HepG2 (cell line): Measurements from ENCODE around the gene TTLL10. TPM values are rescaled to one million over a fixed set of nuclear protein-coding genes. Genes with fewer than 3 reads are reported as not detected.

ENCODE experiments used
- CERS6 ChIP-seq: sonication (generic); formaldehyde crosslinking; IDR thresholded peaks from 2 replicates; pipeline ENCODE4 v1.5.0; 2020; ENCODE audit warnings: missing genetic modification reagents
- CSRNP1 ChIP-seq: sonication (generic); formaldehyde crosslinking; IDR thresholded peaks from 2 replicates; pipeline ENCODE4 v1.8.1; 2023; ENCODE audit warnings: mild to moderate bottlenecking, missing genetic modification reagents
- HNF1A ChIP-seq, 2 experiments: sonication (generic) in 1 of 2; formaldehyde crosslinking in 1 of 2; IDR thresholded peaks; 2 replicates each; pipeline versions ENCODE4 v1.4.0 to v1.6.1; 2016 to 2020; ENCODE audit warnings: borderline replicate concordance in 1 of 2, low read depth in 1 of 2, mild to moderate bottlenecking in 1 of 2, missing genetic modification reagents in 1 of 2
- KLF13 ChIP-seq: sonication (generic); formaldehyde crosslinking; IDR thresholded peaks from 2 replicates; pipeline ENCODE4 v1.4.0; 2020; ENCODE audit warnings: mild to moderate bottlenecking, missing genetic modification reagents
- NFKBIZ ChIP-seq: IDR thresholded peaks from 2 replicates; pipeline ENCODE4 v1.6.1; 2018; ENCODE audit warnings: missing genetic modification reagents, missing compliant biosample characterization
- TSC22D2 ChIP-seq: sonication (generic); formaldehyde crosslinking; IDR thresholded peaks from 2 replicates; pipeline ENCODE4 v1.5.1; 2020; ENCODE audit warnings: missing genetic modification reagents, mild to moderate bottlenecking, borderline replicate concordance
- ZNF124 ChIP-seq: sonication (generic); formaldehyde crosslinking; IDR thresholded peaks from 2 replicates; pipeline ENCODE4 v1.4.0; 2020; ENCODE audit warnings: missing genetic modification reagents
- ZNF605 ChIP-seq: sonication (generic); formaldehyde crosslinking; IDR thresholded peaks from 2 replicates; pipeline ENCODE4 v1.8.0; 2022; ENCODE audit warnings: mild to moderate bottlenecking, missing genetic modification reagents
- ZNF619 ChIP-seq: sonication (generic); formaldehyde crosslinking; IDR thresholded peaks from 2 replicates; pipeline ENCODE4 v1.4.0; 2020; ENCODE audit warnings: mild to moderate bottlenecking, missing genetic modification reagents
- polyA plus RNA-seq, 8 experiments: library from polyadenylated mRNA; depleted of rRNA in 3 of 8; stranded (reverse) in 7 of 8; unstranded in 1 of 8; fragments of >200 nt; fragmentation: Illumina TruSeq in 4 of 8; extraction: Trizol in 4 of 8; gene quantifications; 2 replicates each; pipeline versions ENCODE4 v1.2.1 to v1.2.3, GENCODE V29; 2011 to 2016; ENCODE audit warnings: low read depth in 4 of 8, missing spikeins in 1 of 8, mixed read lengths in 1 of 8; ENCODE audit not compliant: insufficient read depth in 1 of 8
- total RNA-seq, 5 experiments: library from RNA; depleted of rRNA; stranded (reverse); fragments of >200 nt; fragmentation: Illumina TruSeq; extraction: Trizol; gene quantifications; 2 replicates each; pipeline ENCODE4 v1.2.3, GENCODE V29; 2016; ENCODE audit warnings: low read depth in 1 of 5
- TF ChIP-seq, protein P1 (sequence below): sonication (generic); formaldehyde crosslinking; IDR thresholded peaks from 2 replicates; pipeline ENCODE4 v1.8.0; 2022; ENCODE audit warnings: low read depth, missing genetic modification reagents
- TF ChIP-seq, protein P2 (sequence below): sonication (generic); formaldehyde crosslinking; IDR thresholded peaks from 2 replicates; pipeline ENCODE4 v1.4.0; 2020; ENCODE audit warnings: missing genetic modification reagents
- TF ChIP-seq, protein P3 (sequence below): sonication (generic); formaldehyde crosslinking; conservative IDR thresholded peaks from 2 replicates; pipeline ENCODE4 v1.4.0; 2020; ENCODE audit warnings: missing genetic modification reagents

TTLL10 gene
- total and polyA plus RNA-seq, 2 of the 13 experiments (the other 11 are each of a cell fraction or from before 2014, with no cell fraction given): not detected

DNA sequence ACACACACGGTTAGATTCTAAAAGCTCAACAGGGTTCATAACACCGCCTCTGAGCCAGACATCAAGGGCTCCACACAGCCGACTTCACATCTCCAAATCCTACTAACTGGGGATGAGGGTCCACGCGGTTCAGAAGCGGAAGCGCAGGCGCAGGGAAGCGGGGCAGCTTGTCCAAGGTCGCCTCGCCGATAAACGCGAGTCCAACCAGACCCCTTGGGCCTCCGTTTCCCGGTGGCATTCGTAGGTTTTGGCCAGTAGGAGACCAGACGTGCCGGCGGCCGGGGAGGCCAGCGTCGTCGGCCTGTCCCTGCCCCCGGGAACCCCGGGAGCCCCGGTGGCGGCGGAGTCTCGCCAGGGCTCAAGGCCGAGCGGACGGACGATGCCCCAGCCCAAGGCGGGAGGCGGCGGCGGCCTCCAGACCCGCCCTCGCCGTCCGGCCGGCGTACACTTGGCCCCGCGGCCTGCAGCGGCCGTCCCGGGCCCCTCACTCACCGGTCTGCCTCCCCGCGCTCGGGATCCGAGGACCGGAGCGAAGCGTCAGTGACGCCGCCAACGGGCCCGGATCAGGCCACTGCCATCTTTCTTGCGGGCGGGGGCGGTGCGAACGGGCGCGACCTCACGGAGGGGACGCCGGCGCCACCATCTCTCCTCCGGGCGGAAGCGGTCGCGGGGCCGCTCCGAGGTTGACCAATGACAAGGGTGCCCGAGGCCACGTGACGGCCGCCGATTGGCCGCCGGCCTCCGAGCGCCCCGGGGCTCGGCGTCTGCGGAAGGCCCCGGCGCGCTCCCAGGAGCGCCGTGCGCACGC, 57.9 kb downstream of the TTLL10 start, which contains the start of gene SDF4 (continued):
- TF ChIP-seq ZNF619 (CRISPR knock-in tag) (0 out of 2 replicates have a peak, but pooled peaks have one; percentile 54), ZNF124 (CRISPR knock-in tag) (0 out of 2 replicates have a peak, but pooled peaks have one; percentile 61), NFKBIZ (no peak; the same call in 1 of the 2 replicates), CERS6 (CRISPR knock-in tag) (no peak), CSRNP1 (CRISPR knock-in tag) (no peak; the same call in none of the 2 replicates), ZNF605 (CRISPR knock-in tag) (no peak; the same call in 1 of the 2 replicates), KLF13 (CRISPR knock-in tag) (no peak), HNF1A (IDR thresholded peaks at IDR 0.05; ENCODE audit: low read depth) (no peak), HNF1A (CRISPR knock-in tag; IDR thresholded peaks at IDR 0.05; ENCODE audit: borderline replicate concordance) (peak; percentile 13; the same call in 1 of the 2 replicates), TSC22D2 (peak; percentile 40; the same call in 1 of the 2 replicates)
- TF ChIP-seq, protein P1, sequence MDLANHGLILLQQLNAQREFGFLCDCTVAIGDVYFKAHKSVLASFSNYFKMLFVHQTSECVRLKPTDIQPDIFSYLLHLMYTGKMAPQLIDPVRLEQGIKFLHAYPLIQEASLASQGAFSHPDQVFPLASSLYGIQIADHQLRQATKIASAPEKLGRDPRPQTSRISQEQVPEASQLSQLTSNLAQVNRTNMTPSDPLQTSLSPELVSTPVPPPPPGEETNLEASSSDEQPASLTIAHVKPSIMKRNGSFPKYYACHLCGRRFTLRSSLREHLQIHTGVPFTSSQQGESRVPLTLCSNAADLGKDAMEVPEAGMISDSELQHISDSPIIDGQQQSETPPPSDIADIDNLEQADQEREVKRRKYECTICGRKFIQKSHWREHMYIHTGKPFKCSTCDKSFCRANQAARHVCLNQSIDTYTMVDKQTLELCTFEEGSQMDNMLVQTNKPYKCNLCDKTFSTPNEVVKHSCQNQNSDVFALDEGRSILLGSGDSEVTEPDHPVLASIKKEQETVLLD (CRISPR knock-in tag): peak; percentile 66; the same call in 1 of the 2 replicates
- TF ChIP-seq, protein P2, sequence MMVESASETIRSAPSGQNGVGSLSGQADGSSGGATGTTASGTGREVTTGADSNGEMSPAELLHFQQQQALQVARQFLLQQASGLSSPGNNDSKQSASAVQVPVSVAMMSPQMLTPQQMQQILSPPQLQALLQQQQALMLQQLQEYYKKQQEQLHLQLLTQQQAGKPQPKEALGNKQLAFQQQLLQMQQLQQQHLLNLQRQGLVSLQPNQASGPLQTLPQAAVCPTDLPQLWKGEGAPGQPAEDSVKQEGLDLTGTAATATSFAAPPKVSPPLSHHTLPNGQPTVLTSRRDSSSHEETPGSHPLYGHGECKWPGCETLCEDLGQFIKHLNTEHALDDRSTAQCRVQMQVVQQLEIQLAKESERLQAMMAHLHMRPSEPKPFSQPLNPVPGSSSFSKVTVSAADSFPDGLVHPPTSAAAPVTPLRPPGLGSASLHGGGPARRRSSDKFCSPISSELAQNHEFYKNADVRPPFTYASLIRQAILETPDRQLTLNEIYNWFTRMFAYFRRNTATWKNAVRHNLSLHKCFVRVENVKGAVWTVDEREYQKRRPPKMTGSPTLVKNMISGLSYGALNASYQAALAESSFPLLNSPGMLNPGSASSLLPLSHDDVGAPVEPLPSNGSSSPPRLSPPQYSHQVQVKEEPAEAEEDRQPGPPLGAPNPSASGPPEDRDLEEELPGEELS: peak; percentile 33; the same call in 1 of the 2 replicates
- TF ChIP-seq, protein P3, sequence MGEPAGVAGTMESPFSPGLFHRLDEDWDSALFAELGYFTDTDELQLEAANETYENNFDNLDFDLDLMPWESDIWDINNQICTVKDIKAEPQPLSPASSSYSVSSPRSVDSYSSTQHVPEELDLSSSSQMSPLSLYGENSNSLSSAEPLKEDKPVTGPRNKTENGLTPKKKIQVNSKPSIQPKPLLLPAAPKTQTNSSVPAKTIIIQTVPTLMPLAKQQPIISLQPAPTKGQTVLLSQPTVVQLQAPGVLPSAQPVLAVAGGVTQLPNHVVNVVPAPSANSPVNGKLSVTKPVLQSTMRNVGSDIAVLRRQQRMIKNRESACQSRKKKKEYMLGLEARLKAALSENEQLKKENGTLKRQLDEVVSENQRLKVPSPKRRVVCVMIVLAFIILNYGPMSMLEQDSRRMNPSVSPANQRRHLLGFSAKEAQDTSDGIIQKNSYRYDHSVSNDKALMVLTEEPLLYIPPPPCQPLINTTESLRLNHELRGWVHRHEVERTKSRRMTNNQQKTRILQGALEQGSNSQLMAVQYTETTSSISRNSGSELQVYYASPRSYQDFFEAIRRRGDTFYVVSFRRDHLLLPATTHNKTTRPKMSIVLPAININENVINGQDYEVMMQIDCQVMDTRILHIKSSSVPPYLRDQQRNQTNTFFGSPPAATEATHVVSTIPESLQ (CRISPR knock-in tag): no peak
